Measurements from ENCODE around the gene CFAP77.
A peak's percentile ranks its signal among the peaks of the same experiment; 100 is the strongest.

- TF ChIP-seq CTBP1 (IDR thresholded peaks at IDR 0.05; ENCODE audit: borderline replicate concordance) (no peak), FOXM1 (IDR thresholded peaks at IDR 0.05; ENCODE audit: borderline replicate concordance) (0 out of 2 replicates have a peak, but pooled peaks have one; percentile 2), PKNOX1 (IDR thresholded peaks at IDR 0.05) (peak; percentile 29; the same call in 1 of the 2 replicates), SUZ12 (IDR thresholded peaks at IDR 0.05) (no peak), FOXA1 (IDR thresholded peaks at IDR 0.05) (no peak), L3MBTL2 (conservative IDR thresholded peaks at IDR 0.05) (no peak), FOXK2 (IDR thresholded peaks at IDR 0.05) (no peak), ARNT (IDR thresholded peaks at IDR 0.05) (no peak), NFRKB (IDR thresholded peaks at IDR 0.05) (no peak), SP1 (IDR thresholded peaks at IDR 0.05) (no peak), HDGF (IDR thresholded peaks at IDR 0.05; ENCODE audit: borderline replicate concordance) (no peak)
Measured at GRCh38 chr9:132575005-132575609, 165.1 kb downstream of the CFAP77 start.

Data from HEK293T (cell line).